IMR-90 (cell line): ENCODE data around the gene DUSP22.

Experiments used
- CTCF ChIP-seq: conservative IDR thresholded peaks from 2 replicates; pipeline ENCODE4 v1.5.1; 2012; ENCODE audit warnings: mild to moderate bottlenecking, low read depth, low read length, improper control_type of control experiment
- POLR2A ChIP-seq: IDR thresholded peaks from 2 replicates; pipeline ENCODE4 v1.6.1; 2012; ENCODE audit warnings: mild to moderate bottlenecking, low read depth, low read length
- RAD21 ChIP-seq: IDR thresholded peaks from 2 replicates; pipeline ENCODE4 v1.6.1; 2012; ENCODE audit warnings: low read length, improper control_type of control experiment
- SMC3 ChIP-seq: fragments of 150-350 bp; IDR thresholded peaks from 2 replicates; pipeline ENCODE4 v1.6.1; 2016; ENCODE audit warnings: low read depth, mild to moderate bottlenecking, antibody characterized with exemption, low read length, moderate library complexity

DNA sequence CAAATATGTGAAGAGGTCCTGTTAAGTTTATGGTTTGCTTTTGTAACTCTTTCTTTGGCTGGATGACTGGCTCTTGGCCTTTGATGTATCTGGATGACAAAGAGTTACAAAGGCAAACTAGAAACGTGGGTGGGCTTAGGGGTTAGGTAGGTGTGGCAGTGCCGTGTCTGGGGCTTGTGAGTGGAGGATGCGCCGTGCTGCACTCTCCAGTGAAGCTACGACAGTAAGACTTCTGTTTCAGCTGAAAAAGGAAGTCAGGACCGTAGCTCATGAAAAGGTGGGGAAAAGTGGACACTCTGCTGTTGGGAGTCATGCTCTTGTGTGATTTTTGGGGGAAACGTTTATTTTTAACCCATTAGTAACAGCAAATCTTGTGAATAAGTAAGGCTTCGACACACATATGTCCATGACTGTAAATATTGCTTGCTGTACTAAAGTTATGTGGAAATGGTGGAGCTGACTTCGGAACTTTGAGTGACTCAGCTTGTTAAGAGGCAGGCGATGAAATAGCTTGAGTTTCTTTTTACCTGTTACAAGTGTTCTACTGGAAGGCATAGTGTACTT lies 45.6 kb downstream of the DUSP22 start:
- TF ChIP-seq CTCF (no peak), POLR2A (no peak), SMC3 (no peak), RAD21 (no peak)
